ENCODE data around the gene PIK3CD. TPM values are rescaled to one million over a fixed set of nuclear protein-coding genes. Genes with fewer than 3 reads are reported as not detected.
"Not testable (repeated sequence)": the region's sequence is repeated elsewhere in the genome, so short reads cannot be mapped to it uniquely, and the experiment has no call there.

Gene PIK3CD
- total RNA-seq, 4 donors from 2014 or later: 4.1 to 11.8 (median 7.7) TPM

GRCh38 chr1:9746651-9747050, 95.1 kb downstream of the PIK3CD start:
- Histone ChIP-seq H3K27me3 (no peaks in the 10 kb centered on the region), H3K4me3 (no peak overlapping the region), H3K36me3 (peaks cover 18 to 95% (median 53%) of the 10 kb centered on the region in 3 donors), H3K4me1 (peaks cover 0 to 8% (median 0%) of the 10 kb centered on the region in 3 donors), H3K27ac (peak overlapping the region in 1 of 4 donors; percentile 13), H3K9me3 (no peaks in the 10 kb centered on the region)
- 63 to 85% methylated on average over 6 to 7 of the region's 7 CpGs for WGBS, 2 donors
- TF ChIP-seq CTCF (IDR thresholded peaks at IDR 0.05): no peak
- no peak for TF ChIP-seq POLR2A (IDR thresholded peaks at IDR 0.05)
- no peak for DNase-seq
- intact Hi-C loops (cut with DNase I): no loop called here

- DNase-seq; H3K9me3 ChIP-seq; intact Hi-C loops (cut with DNase I); H3K4me3 ChIP-seq; H3K27ac ChIP-seq; H3K27me3 ChIP-seq: not testable (repeated sequence)
- H3K4me1 ChIP-seq: peaks cover 0 to 13% (median 0%) of the 10 kb centered on the region in 3 donors
- WGBS, 2 donors: 89 to 95% methylated on average over 9 of the region's 9 CpGs
- H3K36me3 ChIP-seq: peaks cover 14 to 95% (median 47%) of the 10 kb centered on the region in 3 donors
Observed at GRCh38 chr1:9748391-9748790, 96.9 kb downstream of the PIK3CD start.

DNA sequence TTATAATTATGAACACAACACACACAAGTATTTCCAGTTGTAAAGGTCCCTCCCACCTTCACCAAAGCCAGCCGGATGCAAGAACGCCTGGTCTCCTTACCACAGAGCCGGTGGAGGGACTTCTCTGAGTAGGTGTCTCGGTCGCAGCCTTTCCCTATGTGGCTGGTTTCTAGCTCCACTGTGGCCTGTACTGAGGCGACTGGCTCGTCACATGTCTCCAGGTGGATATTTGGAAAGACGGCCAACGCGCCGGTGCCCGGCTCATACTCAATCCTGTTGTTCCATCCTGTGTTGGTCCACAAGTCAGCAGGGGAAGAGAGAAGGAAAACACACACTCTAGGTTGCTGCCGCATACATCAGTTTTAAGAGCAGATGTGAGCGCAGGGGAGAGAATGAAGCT, 97.8 kb downstream of the PIK3CD start:
- Histone ChIP-seq H3K4me1 (peaks cover 0 to 21% (median 0%) of the 10 kb centered on the region in 3 donors), H3K27me3 (no peaks in the 10 kb centered on the region), H3K4me3 (no peak overlapping the region), H3K27ac (no peak overlapping the region), H3K36me3 (peaks cover 9 to 95% (median 37%) of the 10 kb centered on the region in 3 donors), H3K9me3 (no peaks in the 10 kb centered on the region)
- TF ChIP-seq CTCF (IDR thresholded peaks at IDR 0.05): no peak
- TF ChIP-seq POLR2A (IDR thresholded peaks at IDR 0.05): no peak
- 98 to 100% methylated on average over 7 to 10 of the region's 14 CpGs for WGBS, 2 donors
- DNase-seq: no peak
- intact Hi-C loops (cut with DNase I): no loop called here

DNA sequence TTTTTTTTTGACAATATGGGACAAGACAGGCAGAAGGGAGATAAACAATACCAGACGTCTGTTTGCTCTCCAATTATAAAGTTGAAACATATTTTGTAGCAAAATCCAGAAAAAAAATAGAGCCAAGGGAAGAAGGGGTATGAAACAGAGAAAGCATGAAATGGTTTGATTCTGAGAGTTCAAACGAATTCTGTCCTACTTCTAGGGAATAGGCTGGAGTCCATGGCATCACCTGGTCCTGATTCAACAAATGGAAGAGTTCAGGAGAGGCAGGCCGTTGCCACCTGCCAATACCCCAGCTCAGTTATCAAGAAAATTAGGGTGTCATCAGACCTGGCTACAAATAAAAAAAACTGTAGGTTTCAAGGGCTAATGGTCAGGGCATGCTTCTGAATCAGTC, 100.4 kb downstream of the PIK3CD start:
- 61 to 70% methylated on average over 3 of the region's 3 CpGs for WGBS, 2 donors
- Histone ChIP-seq H3K9me3 (no peaks in the 10 kb centered on the region), H3K4me3 (no peak overlapping the region)

GRCh38 chr1:9753121-9753531, 101.6 kb downstream of the PIK3CD start:
- TF ChIP-seq CTCF (IDR thresholded peaks at IDR 0.05) (no peak), POLR2A (IDR thresholded peaks at IDR 0.05) (no peak)
- Histone ChIP-seq H3K4me3 (no peak overlapping the region), H3K27ac (no peak overlapping the region), H3K4me1 (peaks cover 0 to 42% (median 3%) of the 10 kb centered on the region in 3 donors), H3K27me3 (no peaks in the 10 kb centered on the region), H3K9me3 (no peaks in the 10 kb centered on the region), H3K36me3 (peaks cover 6 to 71% (median 22%) of the 10 kb centered on the region in 3 donors)
- WGBS, 2 donors: 71 to 76% methylated on average over 7 to 12 of the region's 12 CpGs
- intact Hi-C loops (cut with DNase I): no loop called here
- DNase-seq: no peak

More for the DNA sequence above, 100.4 kb downstream of the PIK3CD start:
- Histone ChIP-seq H3K4me1 (peaks cover 0 to 34% (median 3%) of the 10 kb centered on the region in 3 donors), H3K27ac (no peak overlapping the region), H3K27me3 (no peaks in the 10 kb centered on the region), H3K36me3 (peaks cover 6 to 79% (median 22%) of the 10 kb centered on the region in 3 donors)
- no peak for DNase-seq
- intact Hi-C loops (cut with DNase I): no loop called here
- TF ChIP-seq POLR2A (IDR thresholded peaks at IDR 0.05) (no peak), CTCF (IDR thresholded peaks at IDR 0.05) (no peak)

All from esophagus squamous epithelium (tissue), 5 donors.